ENCODE data around the gene GPR18.
A peak's percentile ranks its signal among the peaks of the same experiment; 100 is the strongest.
"Not testable (repeated sequence)": the region's sequence is repeated elsewhere in the genome, so short reads cannot be mapped to it uniquely, and the experiment has no call there.

GPR18 gene

GRCh38 chr13:99265821-99266426 lies 7.7 kb upstream of the GPR18 start:
- DNase-seq = peak in 1 of 2 experiments; percentile 37

- no peak for DNase-seq
These were observed 7.1 kb upstream of the GPR18 start for GRCh38 chr13:99265162-99265800.

- no peak for DNase-seq
These were observed 5.9 kb upstream of the GPR18 start for GRCh38 chr13:99264051-99264450.

GRCh38 chr13:99263126-99263785 lies 5.1 kb upstream of the GPR18 start:
- no peak for DNase-seq

- peak in 1 of 2 experiments; percentile 51 for DNase-seq
These were observed 2.9 kb upstream of the GPR18 start for GRCh38 chr13:99261059-99261458.

- no peak for DNase-seq
These were observed 2.0 kb upstream of the GPR18 start for GRCh38 chr13:99260216-99260615.

GRCh38 chr13:99258946-99259345 lies 767 bp upstream of the GPR18 start:
- DNase-seq = no peak

- DNase-seq = no peak
These were observed 888 bp downstream of the GPR18 start for GRCh38 chr13:99257291-99257690.

- DNase-seq = no peak
These were observed 1.5 kb downstream of the GPR18 start for GRCh38 chr13:99256709-99257108.

- peak in 1 of 2 experiments; percentile 59 for DNase-seq
These were observed 1.9 kb downstream of the GPR18 start for GRCh38 chr13:99256283-99256682.

- DNase-seq = peak in 1 of 2 experiments; percentile 80
These were observed 2.9 kb downstream of the GPR18 start for GRCh38 chr13:99255271-99255670.

- DNase-seq = peak in 1 of 2 experiments; percentile 86
These were observed 3.3 kb downstream of the GPR18 start for GRCh38 chr13:99254830-99255229.

GRCh38 chr13:99251921-99252320 lies 6.3 kb downstream of the GPR18 start:
- DNase-seq = no peak

- no peak for DNase-seq
These were observed 7.0 kb downstream of the GPR18 start for GRCh38 chr13:99250982-99251825.

- not testable (repeated sequence) for DNase-seq
These were observed 8.6 kb downstream of the GPR18 start for GRCh38 chr13:99249606-99250005.

GRCh38 chr13:99249178-99249577 lies 9.0 kb downstream of the GPR18 start:
- DNase-seq = not testable (repeated sequence)

GRCh38 chr13:99246100-99246499 lies 12.1 kb downstream of the GPR18 start:
- no peak for DNase-seq

GRCh38 chr13:99237981-99238662 lies 20.1 kb downstream of the GPR18 start:
- DNase-seq = no peak

- no peak for DNase-seq
These were observed 26.5 kb downstream of the GPR18 start for GRCh38 chr13:99231721-99232120.

- no peak for DNase-seq
These were observed 27.2 kb downstream of the GPR18 start for GRCh38 chr13:99230991-99231390.

GRCh38 chr13:99230588-99230987 lies 27.6 kb downstream of the GPR18 start:
- not testable (repeated sequence) for DNase-seq

Measured in NCI-H1930 (cell line).